22Rv1 (cell line): ENCODE measurements around the gene RIPPLY3.
"Not testable (repeated sequence)": the region's sequence is repeated elsewhere in the genome, so short reads cannot be mapped to it uniquely, and the experiment has no call there.

Source experiments
- H3K27ac ChIP-seq: fragments of 450-650 bp; 2 replicates; pipeline ENCODE4 v1.5.1; 2017
- ZFX ChIP-seq: fragments of 450-650 bp; IDR thresholded peaks from 2 replicates; pipeline ENCODE4 v1.6.1; 2017; ENCODE audit warnings: antibody characterized with exemption, borderline replicate concordance
- TF ChIP-seq, protein P1 (sequence below): fragments of 450-650 bp; IDR thresholded peaks from 2 replicates; pipeline ENCODE4 v1.5.1; 2017; ENCODE audit warnings: mild to moderate bottlenecking

Gene RIPPLY3

GRCh38 chr21:37032877-37033471 lies 26.5 kb downstream of the RIPPLY3 start:
- TF ChIP-seq ZFX: no peak
- TF ChIP-seq, protein P1, sequence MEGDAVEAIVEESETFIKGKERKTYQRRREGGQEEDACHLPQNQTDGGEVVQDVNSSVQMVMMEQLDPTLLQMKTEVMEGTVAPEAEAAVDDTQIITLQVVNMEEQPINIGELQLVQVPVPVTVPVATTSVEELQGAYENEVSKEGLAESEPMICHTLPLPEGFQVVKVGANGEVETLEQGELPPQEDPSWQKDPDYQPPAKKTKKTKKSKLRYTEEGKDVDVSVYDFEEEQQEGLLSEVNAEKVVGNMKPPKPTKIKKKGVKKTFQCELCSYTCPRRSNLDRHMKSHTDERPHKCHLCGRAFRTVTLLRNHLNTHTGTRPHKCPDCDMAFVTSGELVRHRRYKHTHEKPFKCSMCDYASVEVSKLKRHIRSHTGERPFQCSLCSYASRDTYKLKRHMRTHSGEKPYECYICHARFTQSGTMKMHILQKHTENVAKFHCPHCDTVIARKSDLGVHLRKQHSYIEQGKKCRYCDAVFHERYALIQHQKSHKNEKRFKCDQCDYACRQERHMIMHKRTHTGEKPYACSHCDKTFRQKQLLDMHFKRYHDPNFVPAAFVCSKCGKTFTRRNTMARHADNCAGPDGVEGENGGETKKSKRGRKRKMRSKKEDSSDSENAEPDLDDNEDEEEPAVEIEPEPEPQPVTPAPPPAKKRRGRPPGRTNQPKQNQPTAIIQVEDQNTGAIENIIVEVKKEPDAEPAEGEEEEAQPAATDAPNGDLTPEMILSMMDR: no peak
- H3K27ac ChIP-seq: no peak overlapping the region

DNA sequence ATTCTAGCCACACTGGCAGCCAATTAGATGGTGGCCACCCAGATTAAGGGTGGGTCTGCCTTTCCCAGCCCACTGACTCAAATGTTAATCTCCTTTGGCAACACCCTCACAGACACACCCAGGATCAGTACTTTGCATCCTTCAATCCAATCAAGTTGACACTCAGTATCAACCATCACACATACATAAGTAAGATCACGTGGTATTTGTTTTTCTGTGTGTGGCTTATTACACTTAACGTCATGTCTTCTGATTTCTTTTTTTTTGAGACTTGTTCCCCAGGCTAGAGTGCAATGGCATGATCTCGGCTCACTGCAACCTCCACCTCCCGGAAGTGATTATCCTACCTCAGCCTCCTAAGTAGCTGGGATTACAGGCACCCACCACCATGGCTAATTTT lies 27.9 kb downstream of the RIPPLY3 start:
- H3K27ac ChIP-seq: not testable (repeated sequence)

DNA sequence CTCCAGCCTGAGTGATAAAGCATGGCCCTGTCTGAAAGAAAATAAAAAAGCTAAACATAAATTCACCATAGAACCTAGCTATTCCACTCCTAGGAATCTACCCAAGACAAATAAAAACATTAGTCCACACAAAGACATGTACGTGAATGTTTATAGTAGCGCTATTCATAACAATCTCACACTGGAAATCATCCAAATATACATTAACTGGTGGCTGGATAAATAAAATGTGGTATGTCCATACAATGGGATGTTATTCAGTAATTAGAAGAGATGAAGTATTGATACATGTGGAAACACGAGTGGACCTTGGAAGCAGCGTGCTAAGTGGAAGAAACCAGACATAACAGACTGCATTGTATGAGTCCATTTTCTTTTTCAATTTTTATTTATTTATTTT lies 29.7 kb downstream of the RIPPLY3 start:
- TF ChIP-seq, protein P1: no peak
- no peak for TF ChIP-seq ZFX
- no peak overlapping the region for H3K27ac ChIP-seq

GRCh38 chr21:37039411-37040075 lies 33.0 kb downstream of the RIPPLY3 start:
- TF ChIP-seq, protein P1: no peak
- no peak for TF ChIP-seq ZFX
- no peak overlapping the region for H3K27ac ChIP-seq

DNA sequence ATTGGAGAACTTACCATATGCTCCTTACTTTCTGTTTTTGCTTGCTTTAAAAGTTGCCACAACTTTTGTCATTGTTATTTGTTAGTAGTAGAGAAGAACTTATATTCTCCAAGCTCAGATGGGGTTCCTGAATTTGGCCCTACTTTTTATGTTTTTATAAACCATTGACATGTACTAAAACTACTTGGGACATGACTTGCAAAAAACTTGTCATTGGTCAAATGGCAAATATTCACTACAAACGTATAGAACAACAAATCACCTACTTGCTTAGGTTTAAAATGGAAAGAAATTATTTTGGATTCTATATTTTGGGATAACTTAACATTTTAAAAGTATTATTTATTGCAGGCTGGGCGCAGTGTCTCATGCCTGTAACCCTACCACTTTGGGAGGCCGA lies 33.7 kb downstream of the RIPPLY3 start:
- no peak for TF ChIP-seq ZFX
- TF ChIP-seq, protein P1: no peak
- no peak overlapping the region for H3K27ac ChIP-seq

GRCh38 chr21:37041706-37042271 lies 35.3 kb downstream of the RIPPLY3 start:
- no peak overlapping the region for H3K27ac ChIP-seq
- TF ChIP-seq, protein P1: no peak
- no peak for TF ChIP-seq ZFX

GRCh38 chr21:37043818-37044217 lies 37.3 kb downstream of the RIPPLY3 start:
- H3K27ac ChIP-seq: no peak overlapping the region

More at GRCh38 chr21:37043818-37044217, 37.3 kb downstream of the RIPPLY3 start:
- no peak for TF ChIP-seq ZFX
- TF ChIP-seq, protein P1: no peak
